Measurements from ENCODE around the gene SRGAP1. TPM values are rescaled to one million over a fixed set of nuclear protein-coding genes. Genes with fewer than 3 reads are reported as not detected.

Gene SRGAP1
- total and polyA plus RNA-seq, 2 of the 8 experiments (the other 6 are each of a cell fraction or from before 2014, with no cell fraction given) = 3.2 to 7.3 TPM

- TF ChIP-seq CHD7 (IDR thresholded peaks at IDR 0.05; ENCODE audit: insufficient replicate concordance, low read length) (no peak), SRF (IDR thresholded peaks at IDR 0.05; ENCODE audit: low read depth, low read length) (no peak), HDAC2 (IDR thresholded peaks at IDR 0.05; ENCODE audit: borderline replicate concordance in 1 of 2, low read depth in 2 of 2, low read length in 2 of 2) (no peak), ATF3 (IDR thresholded peaks at IDR 0.05; ENCODE audit: insufficient read depth, low read depth, low read length) (no peak), CHD2 (IDR thresholded peaks at IDR 0.05; ENCODE audit: low read length) (no peak), RAD21 (IDR thresholded peaks at IDR 0.05 in 1 of 2, conservative IDR thresholded peaks at IDR 0.05 in 1 of 2; ENCODE audit: low read depth in 2 of 2, low read length in 2 of 2) (no peak), TCF12 (IDR thresholded peaks at IDR 0.05; ENCODE audit: low read depth, low read length) (no peak), ZNF274 (IDR thresholded peaks at IDR 0.05; ENCODE audit: borderline replicate concordance, extremely low read depth, low read length) (no peak), KDM5A (IDR thresholded peaks at IDR 0.05; ENCODE audit: low read length) (no peak), POLR2A (IDR thresholded peaks at IDR 0.05; ENCODE audit: control extremely low read depth in 1 of 2, low read depth in 2 of 2, low read length in 2 of 2) (no peak), ASH2L (IDR thresholded peaks at IDR 0.05; ENCODE audit: low read length) (no peak), RXRA (IDR thresholded peaks at IDR 0.05; ENCODE audit: insufficient read depth, low read depth, low read length) (no peak)
These were observed 220.2 kb downstream of the SRGAP1 start (continued) for GRCh38 chr12:64064706-64065105.
